IMR-90 (cell line): ENCODE measurements around the gene SLC2A6. TPM values are rescaled to one million over a fixed set of nuclear protein-coding genes. Genes with fewer than 3 reads are reported as not detected.
A peak's percentile ranks its signal among the peaks of the same experiment; 100 is the strongest.

Experiments
- ATAC-seq: fragments of 200-7000 bp; cut with Tn5 transposase; 2 replicates; pipeline ENCODE4 v1.9.1; 2020; ENCODE audit warnings: low read depth, mild to moderate bottlenecking, moderate library complexity
- BruUV-seq: library from RNA; stranded (reverse); fragments of 400-500 nt; replicated peaks from 2 replicates; lab custom pipeline; 2021; lab: Mats Ljungman, UMichigan
- CTCF ChIA-PET: fragments of 300-600 bp; formaldehyde crosslinking; extraction: SDS; loops from one replicate; lab custom pipeline; 2021; ENCODE audit warnings: antibody characterized with exemption; lab: Yijun Ruan, JAX
- POLR2A ChIA-PET: fragments of 300-600 bp; sonication (Branson Sonifier 250); formaldehyde crosslinking; loops from one replicate; lab custom pipeline; 2022; ENCODE audit warnings: antibody characterized with exemption; ENCODE audit not compliant: unreplicated experiment; lab: Charles Lee
- DNase-seq: peaks from one replicate; pipeline ENCODE4 v3.0.0; 2013
- H2AFZ ChIP-seq: replicated peaks from 2 replicates; pipeline ENCODE3; 2013; ENCODE audit warnings: low read length, mild to moderate bottlenecking; ENCODE audit not compliant: poor library complexity
- H2AK5ac ChIP-seq: 2 replicates; pipeline ENCODE4 v1.6.1; 2013; ENCODE audit warnings: low read depth, low read length, inconsistent platforms
- H2AK9ac ChIP-seq: replicated peaks from 2 replicates; pipeline ENCODE3; 2013; ENCODE audit warnings: mild to moderate bottlenecking, low read depth, low read length, moderate library complexity; ENCODE audit not compliant: poor library complexity
- H2BK120ac ChIP-seq: 2 replicates; pipeline ENCODE4 v1.6.1; 2013; ENCODE audit warnings: low read depth, low read length, inconsistent platforms
- H2BK15ac ChIP-seq: 3 replicates; pipeline ENCODE4 v1.6.1; 2013; ENCODE audit warnings: low read depth, low read length, inconsistent platforms
- H2BK20ac ChIP-seq: 2 replicates; pipeline ENCODE4 v1.6.1; 2013; ENCODE audit warnings: low read depth, mild to moderate bottlenecking, inconsistent platforms, low read length, moderate library complexity
- H2BK5ac ChIP-seq: 2 replicates; pipeline ENCODE4 v1.6.1; 2013; ENCODE audit warnings: mild to moderate bottlenecking, low read depth, low read length, inconsistent platforms; ENCODE audit not compliant: poor library complexity, severe bottlenecking
- H3K14ac ChIP-seq: replicated peaks from 2 replicates; pipeline ENCODE4 v1.6.1; 2013; ENCODE audit warnings: low read depth, low read length, inconsistent platforms
- H3K18ac ChIP-seq: 2 replicates; pipeline ENCODE4 v1.6.1; 2013; ENCODE audit warnings: low read depth, low read length, control low read depth
- H3K23ac ChIP-seq: 2 replicates; pipeline ENCODE4 v1.6.1; 2013; ENCODE audit warnings: low read depth, low read length, inconsistent platforms
- H3K27ac ChIP-seq: 2 replicates; pipeline ENCODE4 v1.5.1; 2013; ENCODE audit warnings: mild to moderate bottlenecking, control low read depth, low read length; ENCODE audit not compliant: insufficient read depth
- H3K27me3 ChIP-seq: 2 replicates; pipeline ENCODE4 v1.6.1; 2013; ENCODE audit warnings: low read length; ENCODE audit not compliant: control insufficient read depth, insufficient read depth
- H3K36me3 ChIP-seq: 2 replicates; pipeline ENCODE4 v1.6.1; 2013; ENCODE audit warnings: low read length, mixed read lengths; ENCODE audit not compliant: control insufficient read depth, insufficient read depth
- H3K4ac ChIP-seq: 2 replicates; pipeline ENCODE4 v1.6.1; 2013; ENCODE audit warnings: low read depth, low read length, inconsistent platforms
- H3K4me1 ChIP-seq: 2 replicates; pipeline ENCODE4 v1.6.1; 2013; ENCODE audit warnings: low read length, mixed read lengths; ENCODE audit not compliant: control insufficient read depth, insufficient read depth
- H3K4me2 ChIP-seq: 2 replicates; pipeline ENCODE4 v1.6.1; 2013; ENCODE audit warnings: low read depth, mild to moderate bottlenecking, control low read depth, low read length, moderate library complexity
- H3K4me3 ChIP-seq: 2 replicates; pipeline ENCODE4 v1.5.1; 2013; ENCODE audit warnings: low read depth, mild to moderate bottlenecking, control low read depth, low read length, moderate library complexity; ENCODE audit not compliant: insufficient read depth
- H3K56ac ChIP-seq: 2 replicates; pipeline ENCODE4 v1.6.1; 2013; ENCODE audit warnings: low read length, inconsistent platforms; ENCODE audit not compliant: insufficient read depth; ENCODE audit errors: extremely low read depth
- H3K79me1 ChIP-seq, 2 experiments: 2 replicates each; pipeline ENCODE4 v1.6.1; 2013; ENCODE audit warnings: low read length in 2 of 2, inconsistent platforms in 1 of 2, low read depth in 1 of 2
- H3K9ac ChIP-seq: 2 replicates; pipeline ENCODE4 v1.6.1; 2013; ENCODE audit warnings: low read depth, low read length, control low read depth
- H3K9me1 ChIP-seq: 2 replicates; pipeline ENCODE4 v1.6.1; 2013; ENCODE audit warnings: low read length, inconsistent platforms; ENCODE audit not compliant: insufficient read depth
- H3K9me3 ChIP-seq: 2 replicates; pipeline ENCODE4 v1.6.1; 2013; ENCODE audit warnings: low read length; ENCODE audit not compliant: control insufficient read depth, insufficient read depth
- H4K20me1 ChIP-seq: 2 replicates; pipeline ENCODE4 v1.6.1; 2013; ENCODE audit warnings: low read length, inconsistent platforms; ENCODE audit not compliant: insufficient read depth
- H4K5ac ChIP-seq: 2 replicates; pipeline ENCODE4 v1.6.1; 2013; ENCODE audit warnings: mild to moderate bottlenecking, low read depth, low read length, control low read depth
- H4K8ac ChIP-seq, 2 experiments: 2 replicates each; pipeline ENCODE4 v1.6.1; 2013; ENCODE audit warnings: low read depth in 2 of 2, low read length in 2 of 2, control low read depth in 1 of 2, inconsistent platforms in 1 of 2
- H4K91ac ChIP-seq: 2 replicates; pipeline ENCODE4 v1.6.1; 2013; ENCODE audit warnings: low read depth, low read length, inconsistent platforms; ENCODE audit not compliant: insufficient read depth
- BHLHE40 ChIP-seq: fragments of 150-350 bp; IDR thresholded peaks from 2 replicates; pipeline ENCODE4 v1.6.1; 2016; ENCODE audit warnings: mild to moderate bottlenecking, low read depth, low read length
- CEBPB ChIP-seq: IDR thresholded peaks from 2 replicates; pipeline ENCODE4 v1.6.1; 2012; ENCODE audit warnings: low read depth, low read length, improper control_type of control experiment
- CHD1 ChIP-seq: IDR thresholded peaks from 2 replicates; pipeline ENCODE4 v1.6.1; 2012; ENCODE audit warnings: low read depth, low read length, improper control_type of control experiment
- CTCF ChIP-seq: conservative IDR thresholded peaks from 2 replicates; pipeline ENCODE4 v1.5.1; 2012; ENCODE audit warnings: mild to moderate bottlenecking, low read depth, low read length, improper control_type of control experiment
- MAFK ChIP-seq: IDR thresholded peaks from 2 replicates; pipeline ENCODE4 v1.6.1; 2012; ENCODE audit warnings: low read depth, low read length, improper control_type of control experiment
- MAZ ChIP-seq: IDR thresholded peaks from 2 replicates; pipeline ENCODE4 v1.6.1; 2012; ENCODE audit warnings: low read depth, mild to moderate bottlenecking, low read length, improper control_type of control experiment, moderate library complexity, borderline replicate concordance
- NFE2L2 ChIP-seq: fragments of 150-350 bp; IDR thresholded peaks from 2 replicates; pipeline ENCODE4 v1.6.1; 2016; ENCODE audit warnings: low read depth, mild to moderate bottlenecking, low read length
- POLR2A ChIP-seq: IDR thresholded peaks from 2 replicates; pipeline ENCODE4 v1.6.1; 2012; ENCODE audit warnings: mild to moderate bottlenecking, low read depth, low read length
- RAD21 ChIP-seq: IDR thresholded peaks from 2 replicates; pipeline ENCODE4 v1.6.1; 2012; ENCODE audit warnings: low read length, improper control_type of control experiment
- RCOR1 ChIP-seq: IDR thresholded peaks from 2 replicates; pipeline ENCODE4 v1.6.1; 2012; ENCODE audit warnings: mild to moderate bottlenecking, low read length, improper control_type of control experiment; ENCODE audit not compliant: insufficient replicate concordance
- RFX5 ChIP-seq: IDR thresholded peaks from 2 replicates; pipeline ENCODE4 v1.8.0; 2012; ENCODE audit warnings: low read depth, mild to moderate bottlenecking, low read length, moderate library complexity
- SMC3 ChIP-seq: fragments of 150-350 bp; IDR thresholded peaks from 2 replicates; pipeline ENCODE4 v1.6.1; 2016; ENCODE audit warnings: low read depth, mild to moderate bottlenecking, antibody characterized with exemption, low read length, moderate library complexity
- USF2 ChIP-seq: fragments of 150-350 bp; IDR thresholded peaks from 2 replicates; pipeline ENCODE4 v1.6.1; 2017; ENCODE audit warnings: mild to moderate bottlenecking, antibody characterized with exemption, low read length, low read depth
- whole genome bisulfite sequencing, 2 experiments: methylation state at CpG; one replicate each; pipeline versions ENCODE4 v1.1.5 to v1.1.7; 2013; ENCODE audit warnings: missing lambda C conversion rate in 2 of 2; ENCODE audit not compliant: insufficient read length in 1 of 2; ENCODE audit errors: extremely low coverage in 2 of 2; 5-methylcytosine and 5-hydroxymethylcytosine counted together
- dilution Hi-C: fragments of 300-500 bp; cut with HindIII; formaldehyde crosslinking; loops from one replicate; pipeline ENCODE4 v1.14.3; 2018; ENCODE audit warnings: low sequenced_read_pairs; ENCODE audit not compliant: unreplicated experiment
- in situ Hi-C: fragments of 300-500 bp; cut with MboI; formaldehyde crosslinking; loops from 3 replicates; pipeline ENCODE4 v1.14.3; 2019; ENCODE audit warnings: low sequenced_read_pairs, inconsistent platforms, mixed read lengths
- intact Hi-C: fragments of 100-400 bp; cut with micrococcal nuclease; formaldehyde crosslinking; loops from 2 replicates; pipeline ENCODE4 v1.10.0; 2022
- polyA plus RNA-seq, 3 experiments: library from polyadenylated mRNA; depleted of rRNA; stranded (reverse); fragments of >200 nt; gene quantifications; 2 replicates each; pipeline ENCODE4 v1.2.3, GENCODE V29; 2012; ENCODE audit warnings: low replicate concordance in 1 of 3
- total RNA-seq: library from RNA; depleted of rRNA; stranded (reverse); fragments of >200 nt; gene quantifications from 2 replicates; pipeline ENCODE4 v1.2.3, GENCODE V29; 2012
- TF ChIP-seq, protein P1 (sequence below): fragments of 150-350 bp; IDR thresholded peaks from 2 replicates; pipeline ENCODE4 v1.6.1; 2016; ENCODE audit warnings: low read depth, mild to moderate bottlenecking, low read length, moderate library complexity, borderline replicate concordance

SLC2A6 gene
- total and polyA plus RNA-seq, 2 of the 4 experiments (the other 2 are of a cell fraction): 2.9 to 8.5 TPM

- H3K4me1 ChIP-seq: peaks cover 7% of the 10 kb centered on the region; the same call in 1 of the 2 replicates
- no peak overlapping the region for H2AK9ac ChIP-seq
- BruUV-seq: no TSS peak
- H3K27ac ChIP-seq: no peak overlapping the region
- H3K27me3 ChIP-seq: no peaks in the 10 kb centered on the region
- 91% methylated on average over 8 of the region's 16 CpGs; no CpG with 5 or more reads in 1 of the 2 experiments for WGBS, 2 experiments
- peak overlapping the region; percentile 73; the same call in 1 of the 2 replicates for H3K4me3 ChIP-seq
- H3K36me3 ChIP-seq: no peaks in the 10 kb centered on the region
- ATAC-seq (no peak), DNase-seq (no peak)
- no peak overlapping the region for H2BK5ac ChIP-seq
- H3K18ac ChIP-seq: no peak overlapping the region
- POLR2A ChIA-PET: interaction anchor here (0.8 kb wide), 1 partner anchor 14 kb away, joined by 3 read pairs; no protein-coding TSS in a partner anchor
- no peak overlapping the region for H2BK20ac ChIP-seq
- no peak overlapping the region for H2BK15ac ChIP-seq
- H2AK5ac ChIP-seq: no peak overlapping the region
- no peak overlapping the region for H3K9ac ChIP-seq
- no peak overlapping the region for H4K5ac ChIP-seq
- in situ Hi-C loops: no loop called here
- no peak overlapping the region for H3K56ac ChIP-seq
- H3K79me1 ChIP-seq: peaks cover 0 to 6% of the 10 kb centered on the region in 2 experiments; a peak in 3 of 4 replicates
- CTCF ChIA-PET: no interaction called here
- dilution Hi-C loops: no loop called here
- H3K14ac ChIP-seq: no peak overlapping the region
- peak overlapping the region; percentile 79 for H3K4me2 ChIP-seq
- no peak overlapping the region for H2BK120ac ChIP-seq
- H3K9me1 ChIP-seq: 0 out of 2 replicates have a peak, but pooled peaks cover 4% of the 10 kb centered on the region
- no peaks in the 10 kb centered on the region for H3K9me3 ChIP-seq
- H4K8ac ChIP-seq: no peak overlapping the region
- no peak overlapping the region for H3K4ac ChIP-seq
- peak overlapping the region; percentile 70 for H2AFZ ChIP-seq
- no peaks in the 10 kb centered on the region for H4K20me1 ChIP-seq
- intact Hi-C loops: loop anchor here (5.0 kb wide), 1 partner anchor 36 kb away; the partner anchor contains the start of gene ADAMTS13
- H3K23ac ChIP-seq: no peak overlapping the region
- TF ChIP-seq CEBPB (no peak), SMC3 (no peak), MAZ (no peak), POLR2A (no peak), RFX5 (no peak), CHD1 (no peak), MAFK (no peak), BHLHE40 (no peak), RAD21 (no peak), RCOR1 (no peak), CTCF (no peak), USF2 (no peak), NFE2L2 (no peak)
- TF ChIP-seq, protein P1, sequence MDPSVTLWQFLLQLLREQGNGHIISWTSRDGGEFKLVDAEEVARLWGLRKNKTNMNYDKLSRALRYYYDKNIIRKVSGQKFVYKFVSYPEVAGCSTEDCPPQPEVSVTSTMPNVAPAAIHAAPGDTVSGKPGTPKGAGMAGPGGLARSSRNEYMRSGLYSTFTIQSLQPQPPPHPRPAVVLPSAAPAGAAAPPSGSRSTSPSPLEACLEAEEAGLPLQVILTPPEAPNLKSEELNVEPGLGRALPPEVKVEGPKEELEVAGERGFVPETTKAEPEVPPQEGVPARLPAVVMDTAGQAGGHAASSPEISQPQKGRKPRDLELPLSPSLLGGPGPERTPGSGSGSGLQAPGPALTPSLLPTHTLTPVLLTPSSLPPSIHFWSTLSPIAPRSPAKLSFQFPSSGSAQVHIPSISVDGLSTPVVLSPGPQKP: no peak
- no peak overlapping the region for H4K91ac ChIP-seq
Measured at GRCh38 chr9:133458643-133459312, 20.1 kb downstream of the SLC2A6 start.
